Mesangial cell (primary cell): ENCODE results near the gene SUN1. TPM values are rescaled to one million over a fixed set of nuclear protein-coding genes. Genes with fewer than 3 reads are reported as not detected.

Experiments
- total RNA-seq: library from RNA; depleted of rRNA; stranded (reverse); fragments of >200 nt; gene quantifications from 2 replicates; pipeline ENCODE4 v1.2.3, GENCODE V29; 2015

SUN1 gene, protein sequence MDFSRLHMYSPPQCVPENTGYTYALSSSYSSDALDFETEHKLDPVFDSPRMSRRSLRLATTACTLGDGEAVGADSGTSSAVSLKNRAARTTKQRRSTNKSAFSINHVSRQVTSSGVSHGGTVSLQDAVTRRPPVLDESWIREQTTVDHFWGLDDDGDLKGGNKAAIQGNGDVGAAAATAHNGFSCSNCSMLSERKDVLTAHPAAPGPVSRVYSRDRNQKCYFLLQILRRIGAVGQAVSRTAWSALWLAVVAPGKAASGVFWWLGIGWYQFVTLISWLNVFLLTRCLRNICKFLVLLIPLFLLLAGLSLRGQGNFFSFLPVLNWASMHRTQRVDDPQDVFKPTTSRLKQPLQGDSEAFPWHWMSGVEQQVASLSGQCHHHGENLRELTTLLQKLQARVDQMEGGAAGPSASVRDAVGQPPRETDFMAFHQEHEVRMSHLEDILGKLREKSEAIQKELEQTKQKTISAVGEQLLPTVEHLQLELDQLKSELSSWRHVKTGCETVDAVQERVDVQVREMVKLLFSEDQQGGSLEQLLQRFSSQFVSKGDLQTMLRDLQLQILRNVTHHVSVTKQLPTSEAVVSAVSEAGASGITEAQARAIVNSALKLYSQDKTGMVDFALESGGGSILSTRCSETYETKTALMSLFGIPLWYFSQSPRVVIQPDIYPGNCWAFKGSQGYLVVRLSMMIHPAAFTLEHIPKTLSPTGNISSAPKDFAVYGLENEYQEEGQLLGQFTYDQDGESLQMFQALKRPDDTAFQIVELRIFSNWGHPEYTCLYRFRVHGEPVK
- 91.1 and 104 TPM in 2 replicates for total RNA-seq

DNA sequence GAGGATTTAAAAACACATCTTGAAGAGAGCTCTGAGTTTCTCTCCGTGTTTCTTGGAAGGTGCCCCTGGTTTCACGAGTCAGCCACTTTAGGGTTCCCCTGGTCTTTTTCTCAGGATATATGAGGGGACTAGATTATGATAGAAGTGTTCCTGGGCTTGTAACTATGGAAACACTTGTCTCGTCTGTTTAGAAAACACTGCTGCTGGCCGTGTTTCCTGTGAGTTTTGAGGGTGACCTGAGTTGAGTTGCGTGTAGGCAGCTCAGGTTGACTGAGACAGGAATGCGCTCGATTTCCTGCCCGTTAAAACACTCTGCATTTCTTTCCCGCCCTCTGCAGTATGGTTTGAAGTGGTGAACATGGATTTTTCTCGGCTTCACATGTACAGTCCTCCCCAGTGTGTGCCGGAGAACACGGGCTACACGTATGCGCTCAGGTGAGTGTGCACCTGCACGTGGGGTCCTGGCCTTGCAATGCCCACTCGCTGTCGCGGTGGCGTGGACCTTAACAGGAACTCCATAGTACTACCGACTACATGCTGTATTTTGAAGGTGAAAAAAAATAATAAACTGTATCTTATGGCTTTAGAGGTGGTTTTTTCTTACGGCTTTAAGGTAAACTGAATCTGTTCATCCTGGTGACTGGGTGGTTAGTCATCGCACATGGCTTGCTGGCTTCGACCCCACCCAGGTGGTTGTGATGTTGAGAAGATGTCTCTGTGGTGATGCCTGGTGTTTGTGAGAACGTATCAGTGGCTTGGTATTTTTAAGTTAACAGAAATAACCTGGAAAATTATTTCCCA, at the start of gene SUN1:
SUN1 (plus strand) TSS at position 310 of the 801 bp plus-strand sequence; CDS start at position 359, 49 bp downstream.

DNA sequence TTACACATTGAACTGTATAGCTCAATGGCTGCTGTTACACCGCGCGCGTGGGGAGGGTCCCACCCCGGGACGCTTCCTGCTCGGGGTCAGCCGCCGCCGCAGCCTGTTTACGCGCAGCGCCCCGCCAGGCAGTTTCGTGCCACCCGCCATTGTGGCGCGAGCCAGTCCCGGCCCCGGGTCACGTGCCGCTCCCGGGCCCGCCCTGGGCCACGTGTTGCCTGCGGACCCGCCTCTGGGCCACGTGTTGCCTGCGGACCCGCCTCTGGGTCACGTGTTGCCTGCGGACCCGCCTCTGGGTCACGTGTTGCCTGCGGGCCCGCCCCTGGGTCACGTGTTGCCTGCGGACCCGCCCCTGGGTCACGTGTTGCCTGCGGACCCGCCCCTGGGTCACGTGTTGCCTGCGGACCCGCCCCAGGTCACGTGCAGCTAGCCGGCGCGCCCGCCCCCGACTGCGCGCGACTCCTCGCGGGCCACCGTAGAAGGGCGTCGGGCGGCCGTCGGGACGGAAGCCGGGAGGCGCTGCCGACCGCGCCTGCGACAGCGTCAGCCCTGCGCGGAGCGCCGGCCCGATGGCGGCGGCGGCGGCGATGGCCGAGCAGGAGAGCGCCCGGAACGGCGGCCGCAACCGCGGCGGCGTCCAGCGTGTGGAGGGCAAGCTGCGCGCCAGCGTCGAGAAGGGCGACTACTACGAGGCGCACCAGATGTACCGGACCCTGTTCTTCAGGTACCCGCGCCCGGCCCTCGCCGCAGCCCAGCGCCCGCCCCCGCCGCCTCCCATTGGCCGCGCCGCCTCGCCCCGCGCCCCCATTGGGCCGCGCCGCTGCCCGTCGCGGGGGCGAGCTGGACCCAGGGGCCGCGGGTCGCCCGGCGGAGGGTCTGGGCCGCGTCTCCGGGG, 44.0 kb downstream of the SUN1 start, which contains the start of gene GET4:
GET4 (plus strand) TSS at position 478 of the 895 bp plus-strand sequence; CDS start at position 570, 92 bp downstream.

Other genes with a start within 250 kb of the SUN1 start
- gene DNAAF5, start 105.8 kb upstream of the SUN1 start, total RNA-seq: 45.1 and 80.3 TPM in 2 replicates
- gene PRKAR1B, start 105.2 kb upstream of the SUN1 start, total RNA-seq: 19.2 and 30.0 TPM in 2 replicates
- gene GET4, start 44.1 kb downstream of the SUN1 start, total RNA-seq: 42.2 and 43.9 TPM in 2 replicates
- 0.98 and 6.6 TPM in 2 replicates for gene ADAP1, start 122.2 kb downstream of the SUN1 start, total RNA-seq
- gene COX19, start 143.1 kb downstream of the SUN1 start, total RNA-seq: 3.4 and 5.1 TPM in 2 replicates
- gene CYP2W1, start 150.7 kb downstream of the SUN1 start, total RNA-seq: 0.63 TPM in 1 of 2 replicates, not detected in the other
- under 0.01 and 1.5 TPM in 2 replicates for gene GPR146, start 212.1 kb downstream of the SUN1 start, total RNA-seq